Epithelial cell of prostate (primary cell): ENCODE measurements around the gene CCDC8.
"Not testable (repeated sequence)": the region's sequence is repeated elsewhere in the genome, so short reads cannot be mapped to it uniquely, and the experiment has no call there.

Source experiments
- DNase-seq: peaks from one replicate; pipeline ENCODE4 v3.0.0-alpha.2; 2011; ENCODE audit warnings: low read depth, low spot score
- H3K27ac ChIP-seq: fragments of 450-650 bp; 2 replicates; pipeline ENCODE4 v1.5.1; 2017; ENCODE audit warnings: mild to moderate bottlenecking

Gene CCDC8, protein sequence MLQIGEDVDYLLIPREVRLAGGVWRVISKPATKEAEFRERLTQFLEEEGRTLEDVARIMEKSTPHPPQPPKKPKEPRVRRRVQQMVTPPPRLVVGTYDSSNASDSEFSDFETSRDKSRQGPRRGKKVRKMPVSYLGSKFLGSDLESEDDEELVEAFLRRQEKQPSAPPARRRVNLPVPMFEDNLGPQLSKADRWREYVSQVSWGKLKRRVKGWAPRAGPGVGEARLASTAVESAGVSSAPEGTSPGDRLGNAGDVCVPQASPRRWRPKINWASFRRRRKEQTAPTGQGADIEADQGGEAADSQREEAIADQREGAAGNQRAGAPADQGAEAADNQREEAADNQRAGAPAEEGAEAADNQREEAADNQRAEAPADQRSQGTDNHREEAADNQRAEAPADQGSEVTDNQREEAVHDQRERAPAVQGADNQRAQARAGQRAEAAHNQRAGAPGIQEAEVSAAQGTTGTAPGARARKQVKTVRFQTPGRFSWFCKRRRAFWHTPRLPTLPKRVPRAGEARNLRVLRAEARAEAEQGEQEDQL

DNA sequence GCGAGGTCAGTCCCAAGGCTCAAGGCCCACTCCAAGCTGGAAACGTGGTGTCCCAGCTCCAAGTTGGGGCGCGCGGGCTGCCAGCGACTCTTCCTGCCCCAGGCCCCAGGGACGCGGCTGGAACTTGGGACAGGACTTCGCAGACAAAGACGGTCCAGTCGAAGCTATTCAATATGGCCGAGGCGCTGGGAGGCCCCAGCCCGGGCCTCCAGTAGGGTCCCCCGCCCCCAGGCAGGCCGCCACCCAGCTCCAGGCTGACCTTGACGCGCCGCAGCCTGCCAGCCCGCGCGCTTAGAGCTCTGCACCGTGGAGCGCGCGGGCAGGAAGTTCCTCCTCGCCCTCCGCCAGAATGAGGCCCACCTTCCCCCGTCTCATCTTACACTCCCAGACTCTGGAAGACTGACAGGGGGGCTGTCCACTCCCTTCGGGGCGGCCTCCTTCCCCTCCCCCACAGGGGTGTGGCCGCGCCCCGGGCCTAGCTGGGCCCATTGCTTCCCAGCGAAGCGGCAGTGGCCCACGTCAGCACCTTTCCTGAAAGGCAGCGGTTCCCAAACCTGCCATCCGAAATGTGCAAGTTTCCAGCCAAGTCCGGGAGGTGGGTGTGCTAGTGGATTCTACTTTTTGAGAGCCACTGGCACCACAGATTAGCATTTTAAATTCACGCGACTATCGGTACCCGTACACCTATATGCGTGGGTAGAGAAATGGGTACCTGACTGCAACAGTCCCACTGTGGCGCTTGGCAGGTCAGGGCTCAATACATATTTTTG lies at the start of gene CCDC8:
TSS of gene CCDC8 (minus strand) at position 303 of the 770 bp plus-strand sequence. CDS start 754 bp downstream, outside the sequence.
- peak within 1 kb of the TSS; percentile 37 for H3K27ac ChIP-seq
- DNase-seq: peak; percentile 22

DNA sequence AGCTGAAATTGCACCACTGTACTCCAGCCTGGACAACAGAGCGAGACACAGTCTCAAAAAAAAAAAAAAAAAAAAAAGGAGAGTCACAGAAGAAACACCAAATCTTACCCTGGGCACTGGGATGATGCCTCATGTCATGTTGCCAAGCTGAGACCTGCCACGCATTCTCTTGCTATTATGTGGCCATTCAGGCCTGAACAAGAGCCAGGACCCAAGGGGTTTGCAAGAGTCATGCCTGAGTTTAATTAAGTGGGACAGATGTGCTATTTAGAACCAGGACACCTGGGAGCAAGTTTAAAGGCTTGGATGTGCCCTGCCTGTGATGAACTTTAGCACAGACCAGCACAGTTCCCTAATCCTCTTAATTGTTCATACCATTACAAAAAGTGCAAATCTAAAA lies 48.2 kb upstream of the CCDC8 start:
- peak; percentile 89 for DNase-seq
- peak overlapping the region; percentile 87 for H3K27ac ChIP-seq

DNA sequence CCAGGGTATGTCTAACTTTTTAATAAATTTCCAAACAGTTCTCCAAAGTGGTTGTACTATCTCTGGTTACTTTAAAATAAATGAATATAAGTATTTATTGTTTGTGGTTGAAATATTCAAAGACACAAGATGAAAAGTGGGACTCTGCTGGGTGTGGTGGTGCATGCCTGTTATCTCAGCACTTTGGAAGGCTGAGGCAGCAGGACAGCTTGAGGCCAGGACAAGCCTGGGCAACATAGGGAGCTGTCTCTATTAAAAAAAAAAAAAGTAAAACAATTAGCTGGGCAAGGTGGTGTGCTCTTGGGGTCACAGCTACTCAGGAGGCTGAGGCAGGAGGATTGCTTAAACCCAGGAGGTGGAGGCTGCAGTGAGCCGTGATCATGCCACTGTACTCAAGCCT lies 47.6 kb upstream of the CCDC8 start:
- DNase-seq: no peak
- H3K27ac ChIP-seq: peak overlapping the region; percentile 87

DNA sequence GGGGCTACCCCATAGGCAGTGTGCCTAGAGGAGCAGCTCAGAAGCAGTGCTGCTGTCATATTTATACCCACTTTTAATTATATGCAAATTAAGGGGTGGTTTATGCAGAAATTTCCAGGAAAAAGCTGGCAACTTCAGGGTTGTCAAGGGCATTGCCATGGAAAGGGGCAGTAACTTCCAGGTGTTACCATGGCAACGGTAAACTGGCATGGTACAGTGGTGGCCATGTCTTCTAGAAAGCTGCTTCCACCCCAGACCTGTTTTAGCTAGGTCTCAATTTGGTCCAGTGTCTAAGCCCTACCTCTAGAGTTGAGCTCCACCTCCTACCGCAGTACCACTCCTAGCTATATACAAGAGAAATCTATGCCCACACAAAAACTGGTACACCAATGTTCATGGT lies 46.7 kb upstream of the CCDC8 start:
- no peak for DNase-seq
- peak overlapping the region; percentile 87 for H3K27ac ChIP-seq

DNA sequence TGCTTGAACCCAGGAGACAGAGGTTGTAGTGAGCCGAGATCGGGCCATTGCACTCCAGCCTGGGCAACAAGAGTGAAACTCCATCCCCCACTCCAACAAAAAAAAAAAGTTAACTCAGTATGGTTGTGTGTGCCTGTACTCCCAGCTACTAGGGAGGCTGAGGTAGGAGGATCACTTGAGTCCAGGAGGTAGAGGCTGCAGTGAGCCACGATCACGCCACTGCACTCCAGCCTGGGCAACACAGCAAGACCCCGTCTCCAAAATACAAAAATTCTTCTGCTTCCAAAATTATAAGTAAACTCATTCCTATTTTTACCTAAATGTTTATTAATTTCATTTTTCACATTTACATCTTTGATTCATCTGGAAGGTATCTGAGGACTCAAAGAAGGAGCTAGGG lies 43.6 kb upstream of the CCDC8 start:
- no peak for DNase-seq
- no peak overlapping the region for H3K27ac ChIP-seq

DNA sequence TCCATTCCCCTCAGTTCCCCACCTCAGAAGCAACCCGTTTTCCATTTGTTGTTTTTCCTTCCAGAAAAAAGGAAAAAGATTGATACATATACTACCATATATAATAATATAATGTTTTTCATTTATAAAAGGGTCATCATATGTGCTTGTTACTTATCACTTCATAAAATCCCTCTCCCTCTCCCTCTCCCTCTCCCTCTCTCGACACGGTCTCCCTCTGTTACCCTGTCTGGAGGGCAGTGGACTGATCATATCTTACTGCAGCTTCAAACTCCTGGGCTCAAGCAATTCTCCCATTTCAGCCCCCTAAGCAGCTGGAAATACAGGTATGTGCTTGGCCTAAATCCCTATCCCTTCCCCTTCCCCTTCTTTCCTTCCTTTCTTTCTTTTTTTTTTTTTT lies 40.9 kb upstream of the CCDC8 start:
- H3K27ac ChIP-seq: peak overlapping the region; percentile 60

DNA sequence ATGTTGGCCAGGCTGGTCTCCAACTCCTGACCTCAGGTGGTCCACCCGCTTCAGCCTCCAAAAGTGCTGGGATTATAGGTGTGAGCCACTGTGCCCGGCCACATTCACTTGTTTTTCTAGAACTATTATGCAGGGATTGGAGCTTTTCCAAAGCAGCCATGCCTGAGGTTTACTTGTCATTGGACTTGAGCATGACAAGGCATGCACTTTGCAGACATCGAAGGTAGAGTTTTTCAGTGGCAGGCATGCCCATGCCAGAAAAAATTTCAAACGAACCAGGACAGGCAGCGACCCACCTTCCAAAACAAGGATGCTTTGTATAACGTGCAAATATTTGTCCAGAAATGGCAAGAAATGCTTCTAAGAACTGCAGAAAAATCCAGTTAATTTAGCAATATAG lies 40.3 kb upstream of the CCDC8 start:
- peak overlapping the region; percentile 60 for H3K27ac ChIP-seq
- DNase-seq: peak; percentile 60

More for the DNA sequence above, 40.9 kb upstream of the CCDC8 start:
- no peak for DNase-seq

DNA sequence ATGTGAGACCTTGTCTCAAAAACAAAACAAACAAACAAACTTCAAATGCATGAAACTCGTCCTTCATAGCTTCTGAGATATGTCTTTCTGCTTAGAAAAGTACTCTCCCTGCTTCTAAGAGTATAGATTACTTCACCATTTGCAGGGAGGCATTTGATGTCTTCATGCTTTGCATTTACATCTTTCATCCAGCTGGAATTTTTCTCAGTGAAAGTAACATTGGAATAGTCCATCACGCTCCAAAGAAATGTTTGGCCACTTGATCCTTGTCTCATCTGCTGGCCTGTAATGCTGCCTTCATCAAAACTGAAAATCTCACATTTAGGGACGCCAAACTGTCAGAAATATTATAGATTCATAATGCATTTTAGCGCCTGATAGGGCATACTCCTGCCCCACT lies 38.8 kb upstream of the CCDC8 start:
- no peak for DNase-seq
- peak overlapping the region; percentile 72 for H3K27ac ChIP-seq

DNA sequence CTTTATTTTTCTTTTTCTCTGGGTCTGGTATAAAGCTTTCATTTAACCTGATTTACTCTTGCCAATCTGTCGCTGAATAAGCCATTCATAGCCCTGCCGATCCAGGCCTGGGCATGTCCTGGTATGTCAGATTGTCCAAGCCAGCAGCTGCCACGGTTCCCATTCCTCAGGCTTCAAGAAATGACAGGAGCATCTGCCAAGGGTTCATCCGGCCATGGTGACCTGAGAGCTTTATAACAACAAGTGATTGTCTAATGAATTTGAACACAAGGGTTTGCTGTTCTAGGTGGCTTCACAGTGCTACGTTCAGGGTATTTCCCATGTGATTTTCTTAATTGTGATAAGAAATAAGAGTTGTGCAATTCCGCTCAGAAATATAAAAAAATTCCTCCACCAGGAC lies 38.0 kb upstream of the CCDC8 start:
- H3K27ac ChIP-seq: peak overlapping the region; percentile 72
- DNase-seq: no peak

DNA sequence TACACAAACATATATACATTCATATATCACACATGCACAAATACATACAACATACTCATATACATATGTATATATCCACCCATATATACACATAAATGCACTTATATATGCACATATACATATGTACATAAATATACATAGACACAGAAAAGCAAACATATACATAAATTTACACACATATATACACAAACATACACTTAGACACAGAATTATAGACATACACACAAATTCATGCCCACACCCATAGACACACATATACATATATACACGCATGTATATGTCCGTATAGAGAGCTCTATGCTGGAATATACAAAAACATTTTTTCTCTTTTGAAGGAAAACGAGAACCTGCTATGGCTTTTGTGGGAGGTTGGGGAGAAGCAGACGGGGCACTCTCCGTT lies 37.4 kb upstream of the CCDC8 start:
- DNase-seq: no peak
- peak overlapping the region; percentile 72 for H3K27ac ChIP-seq

DNA sequence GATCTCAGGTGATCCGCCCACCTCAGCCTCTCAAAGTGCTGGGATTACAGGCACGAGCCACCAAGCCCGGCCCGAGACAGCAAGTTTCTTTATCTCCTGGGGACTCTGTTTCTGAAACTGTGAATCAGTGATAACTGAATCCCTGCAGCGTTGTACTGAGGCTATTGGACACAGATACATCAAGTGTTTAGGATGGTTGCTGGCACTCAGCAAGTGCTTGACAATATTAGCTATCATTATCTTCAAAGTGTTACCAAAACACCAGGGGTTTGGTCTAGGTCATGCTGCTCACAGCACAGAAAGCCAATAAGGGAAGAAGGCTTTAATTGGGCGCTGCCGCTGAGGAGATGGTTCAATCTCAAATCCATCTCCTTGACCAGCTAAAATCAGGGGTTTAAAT lies 35.9 kb upstream of the CCDC8 start:
- no peak overlapping the region for H3K27ac ChIP-seq
- DNase-seq: no peak

DNA sequence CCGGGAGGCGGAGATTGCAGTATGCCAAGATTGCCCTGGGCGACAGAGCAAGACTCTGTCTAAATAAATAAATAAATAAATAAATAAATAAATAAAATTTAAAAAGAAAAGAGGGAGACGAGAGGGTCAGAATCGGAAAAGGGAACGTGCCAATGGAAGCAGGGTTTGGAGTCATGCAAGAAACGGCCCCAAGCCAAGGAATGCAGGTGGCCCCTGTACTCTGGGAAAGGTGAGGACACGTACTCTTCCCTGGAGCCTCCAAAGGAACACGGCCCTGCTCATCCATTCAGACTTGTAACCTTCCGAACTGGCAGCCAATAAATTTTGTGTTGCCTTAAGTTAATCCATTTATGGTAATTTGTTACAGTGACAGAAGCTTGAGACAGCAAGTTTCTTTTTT lies 35.2 kb upstream of the CCDC8 start:
- no peak overlapping the region for H3K27ac ChIP-seq
- DNase-seq: no peak

DNA sequence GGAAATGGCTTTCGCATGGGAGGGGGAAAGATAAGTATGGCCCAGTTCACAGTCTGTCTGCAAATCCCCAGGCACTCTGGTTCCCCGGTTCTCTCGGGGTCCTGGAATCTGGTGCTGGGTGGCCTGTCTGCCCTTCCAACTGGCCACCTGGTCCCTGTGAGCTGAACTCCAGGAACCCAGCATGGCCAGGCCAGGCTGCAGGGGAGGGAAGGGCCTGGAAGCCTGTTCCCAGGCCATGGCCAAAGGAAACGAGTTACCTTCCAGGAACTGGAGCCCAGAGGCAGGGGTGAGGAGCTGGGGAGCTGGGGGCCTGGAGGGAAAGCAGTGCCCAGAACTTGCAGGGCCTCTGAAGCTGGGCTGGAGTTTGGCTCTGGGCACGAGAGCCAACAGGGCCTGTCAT lies 34.5 kb upstream of the CCDC8 start:
- no peak overlapping the region for H3K27ac ChIP-seq
- DNase-seq: no peak

DNA sequence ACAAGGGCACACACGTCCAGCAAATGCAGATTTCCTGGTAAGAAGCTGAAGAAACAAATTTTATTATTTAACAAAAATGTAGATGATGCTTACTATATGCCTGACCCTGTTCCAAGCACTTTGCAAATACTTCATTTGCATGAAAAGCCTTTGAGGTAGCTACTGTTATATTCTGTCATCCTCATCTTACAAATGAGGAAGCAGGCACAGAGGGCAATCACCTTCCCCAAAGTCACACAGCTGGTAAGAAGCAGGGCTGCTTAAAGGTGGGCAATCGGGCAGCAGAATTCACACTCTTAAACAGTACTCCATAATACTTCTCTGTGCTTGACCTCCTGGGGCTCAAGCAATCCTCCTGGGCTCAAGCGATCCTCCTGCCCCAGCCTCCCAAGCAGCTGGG lies 33.6 kb upstream of the CCDC8 start:
- H3K27ac ChIP-seq: no peak overlapping the region
- DNase-seq: no peak

DNA sequence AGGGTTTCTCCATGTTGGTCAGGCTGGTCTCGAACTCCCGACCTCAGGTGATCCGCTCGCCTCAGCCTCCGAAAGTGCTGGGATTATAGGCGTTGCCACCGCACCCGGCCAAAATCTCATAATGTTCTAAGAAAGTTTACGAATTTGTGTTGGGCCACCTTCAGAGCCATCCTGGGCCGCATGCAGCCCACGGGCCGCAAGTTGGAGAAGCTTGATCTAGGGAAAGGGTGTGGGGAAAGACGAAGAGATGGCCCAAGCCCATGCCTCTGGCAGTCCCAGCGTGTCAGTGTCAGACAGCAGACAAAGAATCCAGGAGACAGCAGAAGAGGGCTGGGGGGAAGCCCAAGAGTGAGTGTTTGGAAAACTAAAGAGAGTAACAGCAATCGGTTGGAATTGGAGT lies 32.7 kb upstream of the CCDC8 start:
- no peak overlapping the region for H3K27ac ChIP-seq
- no peak for DNase-seq

DNA sequence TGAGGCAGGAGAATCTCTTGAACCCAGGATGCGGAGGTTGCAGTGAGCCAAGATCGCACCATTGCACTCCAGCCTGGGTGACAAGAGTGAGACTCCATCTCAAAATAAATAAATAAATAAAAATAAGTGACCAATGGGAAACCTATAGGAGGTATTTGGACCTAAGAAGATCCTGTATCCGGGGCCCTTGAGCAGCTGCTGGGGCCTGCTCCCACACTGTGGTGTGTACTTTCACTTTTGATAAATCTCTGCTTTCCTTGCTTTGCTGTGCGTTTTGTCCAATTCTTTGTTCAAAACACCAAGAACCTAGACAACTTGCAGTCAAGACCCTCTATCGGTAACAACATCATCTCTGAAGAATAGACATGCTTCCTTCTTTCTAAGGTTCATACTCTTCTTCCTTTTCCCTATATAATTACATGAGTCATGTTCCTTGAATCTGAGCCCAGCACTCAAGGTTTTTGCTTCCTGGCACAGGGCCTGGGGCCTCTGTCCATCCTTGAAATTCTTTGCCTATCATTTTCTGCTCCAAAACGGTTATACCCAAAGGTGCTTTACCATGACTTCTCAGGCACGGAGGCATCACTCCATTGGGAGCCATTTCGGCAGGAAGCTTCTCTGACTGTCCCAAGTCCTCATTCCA lies 29.6 kb upstream of the CCDC8 start:
- no peak overlapping the region for H3K27ac ChIP-seq
- DNase-seq: no peak

DNA sequence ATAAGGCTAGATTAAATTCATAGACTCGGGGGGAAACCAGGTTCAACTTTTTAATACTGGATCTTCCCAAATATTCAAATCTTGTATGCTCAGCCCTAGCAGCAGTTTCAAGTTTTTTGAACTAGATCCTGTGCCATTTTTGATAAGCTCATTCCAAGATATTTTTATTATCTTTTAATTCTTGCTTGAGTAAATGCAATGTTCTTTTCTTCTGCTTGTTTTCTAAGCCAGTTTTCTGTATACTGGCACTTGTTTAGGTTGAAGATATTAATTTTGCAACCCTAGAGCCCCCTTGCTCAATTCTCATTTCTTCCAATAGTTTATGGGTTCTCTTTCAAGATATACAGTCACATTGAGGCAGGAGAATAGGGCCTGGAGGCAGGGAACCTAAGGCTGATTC lies 28.5 kb upstream of the CCDC8 start:
- no peak for DNase-seq
- no peak overlapping the region for H3K27ac ChIP-seq

DNA sequence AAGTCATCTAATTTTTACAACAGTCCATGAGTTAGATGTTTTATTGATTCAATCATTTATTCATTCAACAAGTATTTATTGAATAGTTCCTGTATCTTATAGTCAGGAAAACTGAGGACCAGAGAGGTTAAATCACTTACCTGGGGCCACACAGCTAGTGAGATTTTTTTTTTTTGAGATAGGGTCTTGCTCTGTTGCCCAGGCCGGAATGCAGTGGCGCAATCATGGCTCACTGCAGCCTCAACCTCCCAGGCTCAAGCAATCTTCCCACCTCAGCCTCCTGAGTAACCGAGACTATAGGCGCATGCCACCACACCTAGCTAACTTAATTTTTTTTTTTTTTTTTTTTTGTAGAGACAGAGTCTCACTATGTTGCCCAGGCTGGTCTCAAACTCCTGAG lies 22.3 kb upstream of the CCDC8 start:
- DNase-seq, H3K27ac ChIP-seq: not testable (repeated sequence)

DNA sequence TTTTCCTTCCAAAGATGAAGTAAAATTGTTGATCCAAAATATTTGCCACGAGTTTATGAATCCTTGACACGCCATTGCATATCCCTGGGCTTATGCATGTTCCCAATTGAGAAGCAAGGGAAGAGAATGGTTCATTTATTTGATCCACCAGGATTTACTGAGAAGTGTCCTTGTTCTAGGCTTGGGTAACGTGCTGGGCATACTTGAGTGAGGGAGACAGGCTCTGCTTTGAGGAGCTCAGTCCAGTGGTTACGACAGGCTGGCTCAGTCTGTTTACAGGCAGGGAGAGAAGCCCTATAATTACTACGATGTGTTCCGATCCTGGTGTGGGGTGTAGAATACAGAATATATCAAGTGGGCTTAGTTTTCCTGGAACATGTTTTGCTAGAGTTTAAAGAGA lies 21.6 kb upstream of the CCDC8 start:
- H3K27ac ChIP-seq: no peak overlapping the region
- no peak for DNase-seq

DNA sequence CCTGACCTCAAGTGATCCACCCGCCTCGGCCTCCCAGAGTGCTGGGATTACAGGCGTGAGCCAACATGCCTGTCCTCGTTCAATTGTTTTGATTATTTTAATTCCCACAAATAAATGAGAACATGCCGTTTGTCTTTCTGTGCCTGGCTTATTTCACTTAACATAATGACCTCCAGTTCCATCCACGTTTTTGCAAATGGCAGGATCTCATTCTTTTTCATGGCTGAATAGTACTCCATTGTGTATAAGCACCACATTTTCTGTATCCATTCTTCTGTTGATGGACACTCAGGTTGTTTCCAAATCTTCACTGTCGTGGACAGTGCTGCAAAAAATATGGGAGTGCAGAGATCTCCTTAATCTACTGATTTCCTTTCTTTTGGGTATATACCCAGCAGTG lies 20.1 kb upstream of the CCDC8 start:
- not testable (repeated sequence) for H3K27ac ChIP-seq, DNase-seq

DNA sequence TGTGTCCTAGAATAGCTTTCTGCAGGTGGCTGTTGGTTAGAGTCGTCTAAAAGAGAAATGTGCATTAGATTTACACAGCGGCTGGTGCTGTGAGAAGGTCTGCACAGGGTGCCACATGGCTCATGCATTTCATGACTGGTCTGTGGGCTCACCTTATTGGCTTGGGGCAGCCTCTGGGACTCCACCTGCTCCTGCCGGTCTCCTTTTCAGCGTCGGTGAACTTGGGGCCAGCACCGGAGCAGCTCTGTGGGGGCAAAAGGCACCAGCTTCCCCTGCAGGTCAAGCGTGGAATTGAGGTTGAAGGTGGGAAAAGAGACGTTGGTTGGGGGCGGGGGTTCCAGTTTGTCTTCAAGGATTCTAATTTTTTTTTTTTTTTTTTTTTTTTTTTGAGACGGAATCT lies 18.5 kb upstream of the CCDC8 start:
- no peak for DNase-seq
- no peak overlapping the region for H3K27ac ChIP-seq
